ENCODE measurements around the gene NR4A3. TPM values are rescaled to one million over a fixed set of nuclear protein-coding genes. Genes with fewer than 3 reads are reported as not detected.

The NR4A3 gene
- total RNA-seq, 1 experiment from 2014 or later: 0.10 TPM

DNA sequence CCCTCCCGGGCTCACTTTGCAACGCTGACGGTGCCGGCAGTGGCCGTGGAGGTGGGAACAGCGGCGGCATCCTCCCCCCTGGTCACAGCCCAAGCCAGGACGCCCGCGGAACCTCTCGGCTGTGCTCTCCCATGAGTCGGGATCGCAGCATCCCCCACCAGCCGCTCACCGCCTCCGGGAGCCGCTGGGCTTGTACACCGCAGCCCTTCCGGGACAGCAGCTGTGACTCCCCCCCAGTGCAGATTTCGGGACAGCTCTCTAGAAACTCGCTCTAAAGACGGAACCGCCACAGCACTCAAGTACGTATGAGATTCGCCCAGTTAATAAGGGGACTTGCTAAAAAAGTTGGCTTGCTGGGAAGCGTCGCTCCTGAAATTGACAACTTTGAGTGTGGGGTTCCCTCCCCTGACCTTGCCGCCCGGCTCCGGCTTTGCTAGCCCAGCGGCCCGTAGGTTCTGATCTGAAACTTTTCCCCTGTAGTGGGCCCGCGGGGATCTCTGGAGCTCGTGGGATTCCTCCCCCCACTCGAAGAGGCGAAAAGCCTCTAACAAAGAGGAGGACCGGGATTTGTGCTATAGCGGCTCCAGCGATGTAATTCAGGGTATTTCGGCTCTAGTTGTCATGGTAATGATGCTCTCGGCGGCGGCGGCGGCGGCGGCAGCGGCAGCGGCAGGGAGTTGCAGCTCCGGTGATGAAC lies 572 bp downstream of the NR4A3 start:
- DNase-seq: peak; percentile 75
- H3K27me3 ChIP-seq (ENCODE audit: control insufficient read depth, insufficient read depth, low read length): peaks cover 70% of the 10 kb centered on the region
- peak overlapping the region; percentile 80 for H3K4me3 ChIP-seq (ENCODE audit: insufficient read depth, low read depth, low read length)
- no peaks in the 10 kb centered on the region for H3K36me3 ChIP-seq (replicated peaks; ENCODE audit: control insufficient read depth, insufficient read depth, low read length)

DNA sequence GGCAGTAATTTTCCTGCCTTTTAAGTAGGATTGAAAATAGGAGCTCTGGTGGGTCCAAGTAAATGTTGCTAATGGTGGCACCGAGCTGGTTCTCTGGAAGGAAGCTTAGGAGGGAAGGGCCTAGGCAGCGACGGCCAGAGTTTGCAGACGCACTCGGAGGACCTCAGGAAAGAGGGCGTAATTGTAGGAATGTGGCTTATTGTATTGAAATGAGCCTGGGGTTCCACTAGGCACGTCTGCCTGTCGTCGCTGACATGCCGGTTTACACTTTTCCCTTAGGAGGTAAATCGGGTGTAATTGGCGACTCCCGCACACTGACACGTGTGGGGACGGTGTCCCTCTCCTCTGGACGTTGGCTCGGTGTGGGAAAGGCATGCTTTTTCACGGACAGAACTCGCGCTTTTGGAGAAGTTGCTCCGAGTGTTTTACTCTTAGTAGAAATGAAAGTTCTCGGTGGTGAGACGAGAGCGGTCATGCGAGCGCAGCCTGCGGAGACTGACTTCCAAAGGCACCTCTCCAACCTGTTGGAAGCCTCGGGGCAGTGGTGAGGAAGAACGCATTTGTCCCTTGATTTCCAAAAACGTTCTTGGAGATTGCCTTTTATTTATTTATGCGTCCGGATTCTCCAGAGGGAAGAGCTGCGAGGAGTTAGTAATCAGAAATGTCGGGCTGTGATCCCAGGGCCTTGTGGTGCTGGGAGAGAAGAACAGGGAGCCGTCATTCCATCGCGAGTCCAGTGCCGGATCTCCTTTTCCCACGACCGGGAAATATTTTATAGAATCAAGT lies 1.3 kb downstream of the NR4A3 start:
- H3K4me3 ChIP-seq (ENCODE audit: insufficient read depth, low read depth, low read length): peak overlapping the region; percentile 45
- peak; percentile 69 for DNase-seq

DNA sequence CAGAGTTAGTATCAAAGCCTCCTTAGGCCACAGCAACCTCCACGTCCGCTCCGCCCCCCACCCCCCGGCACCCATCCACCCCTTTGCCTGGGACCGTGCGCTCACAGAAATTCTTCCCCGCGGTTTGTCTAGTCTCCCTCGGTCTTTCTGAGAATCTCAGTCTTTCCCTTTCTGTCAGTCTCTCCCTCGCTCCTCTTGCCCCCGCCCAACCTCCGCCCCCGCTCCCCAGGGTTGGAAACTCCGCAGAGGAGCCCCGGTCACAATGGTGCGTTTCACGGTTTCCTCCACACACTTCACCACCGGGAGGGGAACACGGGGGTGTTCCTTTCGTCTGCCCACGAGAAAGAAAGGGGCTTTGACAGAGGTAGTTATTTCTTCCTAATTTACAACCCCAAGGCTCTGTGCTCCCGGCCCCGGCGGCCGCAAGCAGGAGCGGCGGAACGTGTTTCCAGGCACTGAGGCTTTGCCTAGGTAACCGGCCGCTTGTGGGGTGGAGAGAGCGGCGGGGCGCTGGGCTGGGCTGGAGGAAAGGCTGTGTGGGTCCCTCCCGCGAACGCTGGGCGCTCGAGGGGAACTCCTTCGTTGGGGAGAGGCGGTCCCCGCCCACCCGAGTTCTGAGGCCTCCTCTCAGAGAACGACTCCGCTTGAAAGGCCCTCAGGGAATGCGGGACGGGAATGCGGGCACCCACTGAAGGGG lies 2.1 kb downstream of the NR4A3 start:
- Histone ChIP-seq H3K4me3 (ENCODE audit: insufficient read depth, low read depth, low read length) (peak overlapping the region; percentile 45), H3K27me3 (ENCODE audit: control insufficient read depth, insufficient read depth, low read length) (peaks cover 86% of the 10 kb centered on the region), H3K36me3 (replicated peaks; ENCODE audit: control insufficient read depth, insufficient read depth, low read length) (no peaks in the 10 kb centered on the region)
- peak; percentile 76 for DNase-seq

More for the DNA sequence above, 1.3 kb downstream of the NR4A3 start:
- H3K36me3 ChIP-seq (replicated peaks; ENCODE audit: control insufficient read depth, insufficient read depth, low read length): no peaks in the 10 kb centered on the region
- H3K27me3 ChIP-seq (ENCODE audit: control insufficient read depth, insufficient read depth, low read length): peaks cover 78% of the 10 kb centered on the region

DNA sequence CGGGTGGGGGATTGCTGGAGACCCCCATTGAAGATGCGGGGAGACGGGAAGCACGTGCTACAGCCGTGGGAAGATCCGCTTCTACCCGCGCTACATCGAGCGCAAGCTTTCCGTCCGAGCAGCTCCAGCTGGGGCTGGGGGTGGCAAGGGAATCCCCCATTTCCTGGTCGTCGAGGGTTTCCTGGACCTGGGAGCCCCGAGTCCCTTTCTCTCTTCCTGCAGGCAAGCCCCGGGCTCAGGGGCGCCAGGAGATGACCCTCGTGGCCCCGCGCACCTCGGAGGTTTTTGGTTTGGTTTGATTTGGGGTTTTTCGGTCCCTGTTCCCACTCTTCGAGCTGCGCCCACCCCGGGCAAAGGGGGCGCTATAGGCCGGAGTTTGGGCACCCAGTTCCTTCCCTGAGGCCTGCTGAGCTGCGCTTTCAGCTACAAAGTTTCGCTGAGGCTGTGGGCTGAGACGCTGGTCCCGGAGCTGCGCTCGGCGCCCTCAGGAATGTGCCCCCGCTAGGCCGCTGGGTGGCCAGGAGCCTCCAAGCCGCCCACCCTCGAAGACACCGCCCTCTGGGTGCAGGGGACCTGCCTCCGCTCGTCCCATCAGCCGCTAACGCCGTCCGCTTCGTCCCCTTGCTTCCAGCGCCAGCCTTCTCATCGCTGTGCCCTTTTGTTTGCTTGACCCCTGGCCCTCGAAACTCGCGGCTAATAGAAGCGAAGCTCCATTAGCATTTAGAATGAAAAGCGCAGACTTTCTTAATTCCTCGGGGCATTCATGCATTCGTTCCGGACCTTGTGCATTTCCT lies 2.9 kb downstream of the NR4A3 start:
- DNase-seq: peak; percentile 93
- Histone ChIP-seq H3K4me3 (ENCODE audit: insufficient read depth, low read depth, low read length) (peak overlapping the region; percentile 45), H3K27me3 (ENCODE audit: control insufficient read depth, insufficient read depth, low read length) (peaks cover 93% of the 10 kb centered on the region), H3K36me3 (replicated peaks; ENCODE audit: control insufficient read depth, insufficient read depth, low read length) (no peaks in the 10 kb centered on the region)

DNA sequence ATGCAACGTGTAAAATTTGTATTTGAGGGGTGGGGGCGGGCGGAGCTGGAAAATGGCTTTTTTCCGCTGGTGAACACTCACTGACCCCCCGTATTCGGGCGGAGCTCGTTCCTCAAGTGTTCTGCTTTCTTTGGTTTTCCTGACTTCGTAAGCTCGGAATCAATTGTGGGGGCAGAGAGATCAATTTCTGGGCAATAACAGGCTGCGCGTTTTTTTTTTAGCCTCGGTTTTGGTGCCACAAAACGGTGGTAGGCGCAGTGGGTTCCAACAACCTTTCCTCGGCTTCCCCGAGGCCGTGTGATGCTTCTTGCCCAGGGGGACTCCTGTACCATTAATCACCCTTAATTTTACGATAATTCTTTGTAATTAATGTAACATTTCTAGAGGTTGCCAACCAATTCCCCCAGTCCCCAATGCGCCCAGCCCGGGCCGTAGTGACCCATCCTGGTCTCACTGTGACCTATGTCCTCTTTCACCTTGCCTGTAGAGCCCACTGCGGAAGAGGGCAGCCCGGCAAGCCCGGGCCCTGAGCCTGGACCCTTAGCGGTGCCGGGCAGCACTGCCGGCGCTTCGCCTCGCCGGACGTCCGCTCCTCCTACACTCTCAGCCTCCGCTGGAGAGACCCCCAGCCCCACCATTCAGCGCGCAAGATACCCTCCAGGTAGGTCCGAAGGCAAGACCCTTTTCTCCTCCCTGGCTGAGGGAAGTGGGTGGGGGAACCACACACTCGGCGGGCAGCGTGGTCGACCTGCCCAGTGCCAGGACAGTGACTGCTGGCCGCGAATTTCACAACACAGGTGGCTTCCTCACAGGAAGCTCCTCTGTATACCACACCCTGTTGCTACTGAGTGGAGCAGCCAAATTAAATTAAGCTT lies 3.7 kb downstream of the NR4A3 start:
- Histone ChIP-seq H3K36me3 (replicated peaks; ENCODE audit: control insufficient read depth, insufficient read depth, low read length) (no peaks in the 10 kb centered on the region), H3K27me3 (ENCODE audit: control insufficient read depth, insufficient read depth, low read length) (peaks cover 100% of the 10 kb centered on the region), H3K4me3 (ENCODE audit: insufficient read depth, low read depth, low read length) (peak overlapping the region; percentile 45; the same call in 1 of the 2 replicates)
- peak; percentile 82 for DNase-seq

DNA sequence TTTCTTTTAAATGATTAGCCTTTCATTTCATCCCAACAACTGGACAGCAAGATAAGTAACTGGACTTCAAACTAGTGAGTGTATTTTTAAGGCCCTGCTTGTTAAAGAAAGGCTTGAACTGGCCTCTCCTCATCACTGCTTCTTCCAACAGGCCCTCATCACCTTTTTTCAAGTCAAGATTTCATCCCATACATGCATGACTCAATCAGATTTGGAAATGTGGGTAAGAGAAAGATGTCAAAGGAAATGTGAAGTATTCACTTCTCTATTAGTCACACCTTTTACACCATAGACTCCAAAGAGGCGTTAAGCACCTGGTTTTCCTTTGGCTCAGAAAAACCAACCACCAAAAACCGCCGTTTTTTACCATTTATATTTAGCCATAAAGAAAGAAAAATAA lies 4.9 kb downstream of the NR4A3 start:
- H3K36me3 ChIP-seq (replicated peaks; ENCODE audit: control insufficient read depth, insufficient read depth, low read length): no peaks in the 10 kb centered on the region
- H3K4me3 ChIP-seq (ENCODE audit: insufficient read depth, low read depth, low read length): no peak overlapping the region
- no peak for DNase-seq
- H3K27me3 ChIP-seq (ENCODE audit: control insufficient read depth, insufficient read depth, low read length): peaks cover 98% of the 10 kb centered on the region

DNA sequence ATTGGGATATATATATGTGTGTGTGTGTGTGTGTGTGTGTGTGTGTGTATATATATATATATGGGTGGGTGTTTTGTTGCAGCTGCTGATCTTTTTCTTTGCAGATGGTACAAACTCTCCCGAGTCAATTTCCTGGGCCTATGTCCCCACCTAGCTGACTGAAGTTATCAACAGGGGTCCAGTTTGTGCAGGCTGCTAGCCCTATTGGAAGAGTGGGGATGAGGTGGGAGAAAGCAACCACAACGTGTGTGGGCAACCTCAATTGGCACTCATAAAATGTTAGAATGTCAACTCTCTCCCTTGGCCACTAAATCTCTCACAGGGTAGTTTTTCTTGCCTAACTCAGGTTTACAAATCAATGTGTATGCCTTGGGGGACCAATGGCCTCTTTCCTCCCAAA lies 5.6 kb downstream of the NR4A3 start:
- H3K4me3 ChIP-seq (ENCODE audit: insufficient read depth, low read depth, low read length): no peak overlapping the region
- H3K36me3 ChIP-seq (replicated peaks; ENCODE audit: control insufficient read depth, insufficient read depth, low read length): no peaks in the 10 kb centered on the region
- peaks cover 92% of the 10 kb centered on the region for H3K27me3 ChIP-seq (ENCODE audit: control insufficient read depth, insufficient read depth, low read length)
- DNase-seq: peak; percentile 13

DNA sequence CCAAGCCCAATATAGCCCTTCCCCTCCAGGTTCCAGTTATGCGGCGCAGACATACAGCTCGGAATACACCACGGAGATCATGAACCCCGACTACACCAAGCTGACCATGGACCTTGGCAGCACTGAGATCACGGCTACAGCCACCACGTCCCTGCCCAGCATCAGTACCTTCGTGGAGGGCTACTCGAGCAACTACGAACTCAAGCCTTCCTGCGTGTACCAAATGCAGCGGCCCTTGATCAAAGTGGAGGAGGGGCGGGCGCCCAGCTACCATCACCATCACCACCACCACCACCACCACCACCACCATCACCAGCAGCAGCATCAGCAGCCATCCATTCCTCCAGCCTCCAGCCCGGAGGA lies 6.3 kb downstream of the NR4A3 start:
- Histone ChIP-seq H3K4me3 (ENCODE audit: insufficient read depth, low read depth, low read length) (peak overlapping the region; percentile 28; the same call in 1 of the 2 replicates), H3K36me3 (replicated peaks; ENCODE audit: control insufficient read depth, insufficient read depth, low read length) (no peaks in the 10 kb centered on the region), H3K27me3 (ENCODE audit: control insufficient read depth, insufficient read depth, low read length) (peaks cover 84% of the 10 kb centered on the region)
- no peak for DNase-seq

DNA sequence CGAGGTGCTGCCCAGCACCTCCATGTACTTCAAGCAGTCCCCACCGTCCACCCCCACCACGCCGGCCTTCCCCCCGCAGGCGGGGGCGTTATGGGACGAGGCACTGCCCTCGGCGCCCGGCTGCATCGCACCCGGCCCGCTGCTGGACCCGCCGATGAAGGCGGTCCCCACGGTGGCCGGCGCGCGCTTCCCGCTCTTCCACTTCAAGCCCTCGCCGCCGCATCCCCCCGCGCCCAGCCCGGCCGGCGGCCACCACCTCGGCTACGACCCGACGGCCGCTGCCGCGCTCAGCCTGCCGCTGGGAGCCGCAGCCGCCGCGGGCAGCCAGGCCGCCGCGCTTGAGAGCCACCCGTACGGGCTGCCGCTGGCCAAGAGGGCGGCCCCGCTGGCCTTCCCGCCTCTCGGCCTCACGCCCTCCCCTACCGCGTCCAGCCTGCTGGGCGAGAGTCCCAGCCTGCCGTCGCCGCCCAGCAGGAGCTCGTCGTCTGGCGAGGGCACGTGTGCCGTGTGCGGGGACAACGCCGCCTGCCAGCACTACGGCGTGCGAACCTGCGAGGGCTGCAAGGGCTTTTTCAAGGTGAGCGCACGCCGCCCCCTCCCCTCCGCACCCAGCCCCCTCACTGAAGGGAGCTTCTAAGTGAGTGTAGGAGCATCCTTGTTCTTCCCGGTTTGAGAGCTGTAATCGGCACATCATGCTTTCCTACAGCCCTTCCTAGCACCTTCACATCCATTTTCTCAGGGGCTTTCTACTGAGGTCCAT lies 6.9 kb downstream of the NR4A3 start:
- peak; percentile 79 for DNase-seq
- Histone ChIP-seq H3K4me3 (ENCODE audit: insufficient read depth, low read depth, low read length) (peak overlapping the region; percentile 28), H3K36me3 (replicated peaks; ENCODE audit: control insufficient read depth, insufficient read depth, low read length) (no peaks in the 10 kb centered on the region), H3K27me3 (ENCODE audit: control insufficient read depth, insufficient read depth, low read length) (peaks cover 78% of the 10 kb centered on the region)

DNA sequence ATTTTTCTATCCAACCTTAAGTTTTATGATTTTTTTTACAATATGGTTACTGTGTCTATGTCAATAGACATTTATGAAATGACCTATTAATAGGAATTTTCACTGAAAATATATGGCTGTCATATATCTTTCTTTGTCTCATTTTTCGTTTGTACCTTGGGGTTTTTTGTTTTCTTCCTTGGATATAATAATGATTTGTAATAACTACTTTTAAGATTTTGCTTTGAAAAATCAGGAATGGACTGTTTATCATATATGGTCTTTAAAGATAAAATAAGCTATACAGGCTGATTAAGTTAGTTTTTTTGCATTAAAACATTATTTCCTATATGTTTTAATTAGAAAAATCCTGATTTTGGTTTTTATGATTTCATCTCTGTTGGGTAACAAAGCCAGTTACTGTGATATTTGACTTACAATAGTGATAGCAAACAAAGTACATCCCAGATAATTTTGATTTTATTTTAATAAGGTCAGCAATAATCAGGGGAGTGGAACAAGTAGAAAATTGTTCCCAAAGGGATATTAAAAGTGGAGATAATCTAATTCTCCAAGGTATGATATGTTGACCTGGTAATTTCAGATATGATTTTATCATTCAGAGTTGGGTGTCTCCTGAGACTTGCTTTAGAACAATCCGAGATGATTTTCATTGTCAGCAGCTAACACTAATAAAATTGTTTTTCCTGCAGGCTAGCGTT lies 10.3 kb downstream of the NR4A3 start:
- no peak for DNase-seq
- Histone ChIP-seq H3K36me3 (replicated peaks; ENCODE audit: control insufficient read depth, insufficient read depth, low read length) (no peaks in the 10 kb centered on the region), H3K27me3 (ENCODE audit: control insufficient read depth, insufficient read depth, low read length) (peaks cover 44% of the 10 kb centered on the region), H3K4me3 (ENCODE audit: insufficient read depth, low read depth, low read length) (no peak overlapping the region)

DNA sequence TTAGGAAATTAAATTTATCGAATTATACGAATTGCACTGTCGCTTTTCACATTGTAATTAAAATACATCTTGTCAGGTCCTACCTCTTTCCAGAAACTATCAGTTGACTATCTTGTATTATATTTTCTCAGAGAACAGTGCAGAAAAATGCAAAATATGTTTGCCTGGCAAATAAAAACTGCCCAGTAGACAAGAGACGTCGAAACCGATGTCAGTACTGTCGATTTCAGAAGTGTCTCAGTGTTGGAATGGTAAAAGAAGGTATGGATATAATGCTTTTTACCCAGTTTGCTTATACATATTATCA lies 10.8 kb downstream of the NR4A3 start:
- no peaks in the 10 kb centered on the region for H3K36me3 ChIP-seq (replicated peaks; ENCODE audit: control insufficient read depth, insufficient read depth, low read length)
- peaks cover 39% of the 10 kb centered on the region for H3K27me3 ChIP-seq (ENCODE audit: control insufficient read depth, insufficient read depth, low read length)
- no peak overlapping the region for H3K4me3 ChIP-seq (ENCODE audit: insufficient read depth, low read depth, low read length)
- DNase-seq: no peak

DNA sequence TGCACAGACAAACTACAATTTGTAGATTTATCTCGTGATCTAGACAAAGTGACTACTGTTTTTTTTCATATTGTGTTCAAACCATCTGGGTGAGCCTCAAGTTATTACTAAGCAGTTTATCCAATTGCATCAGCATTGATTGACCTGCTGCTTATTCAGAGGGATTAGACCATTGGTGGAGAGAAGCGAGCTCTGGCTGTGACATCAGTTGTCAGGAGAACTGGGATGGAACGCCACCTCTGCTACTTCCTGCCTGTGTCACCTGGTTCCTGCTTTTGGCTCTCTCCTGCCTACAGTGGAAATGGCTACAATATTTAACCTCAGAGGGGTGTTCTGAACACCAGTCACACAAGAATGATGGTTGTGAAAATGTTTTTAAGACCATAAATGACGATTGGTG lies 12.1 kb downstream of the NR4A3 start:
- Histone ChIP-seq H3K27me3 (ENCODE audit: control insufficient read depth, insufficient read depth, low read length) (peaks cover 27% of the 10 kb centered on the region), H3K4me3 (ENCODE audit: insufficient read depth, low read depth, low read length) (no peak overlapping the region), H3K36me3 (replicated peaks; ENCODE audit: control insufficient read depth, insufficient read depth, low read length) (no peaks in the 10 kb centered on the region)
- peak; percentile 18 for DNase-seq

DNA sequence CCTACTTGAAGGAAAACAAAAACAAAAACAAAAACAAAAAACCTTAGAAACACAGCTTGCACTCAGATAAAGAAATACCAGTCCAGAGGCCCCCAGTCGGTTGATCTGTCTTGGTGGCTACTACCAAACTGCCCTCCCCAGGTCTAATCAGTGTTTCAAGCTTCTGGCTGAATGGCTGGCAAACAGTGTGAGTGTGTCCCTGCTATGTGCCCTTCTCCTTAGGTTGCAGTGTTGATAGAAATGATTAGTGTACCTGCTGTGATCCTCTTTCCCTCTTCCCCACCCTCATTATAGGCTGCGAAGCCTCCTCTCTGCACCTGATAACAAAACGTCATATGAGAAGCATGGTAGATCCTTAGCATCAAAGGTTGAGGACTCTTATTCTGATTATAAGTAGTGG lies 12.8 kb downstream of the NR4A3 start:
- no peaks in the 10 kb centered on the region for H3K36me3 ChIP-seq (replicated peaks; ENCODE audit: control insufficient read depth, insufficient read depth, low read length)
- H3K27me3 ChIP-seq (ENCODE audit: control insufficient read depth, insufficient read depth, low read length): peaks cover 20% of the 10 kb centered on the region
- H3K4me3 ChIP-seq (ENCODE audit: insufficient read depth, low read depth, low read length): no peak overlapping the region
- no peak for DNase-seq

All from H7 (cell line).